Neuronal stem cell (in vitro differentiated cells): ENCODE results near the gene ADCK1.

Experiments used
- DNase-seq: peaks from one replicate; pipeline ENCODE4 v3.0.0-alpha.2; 2013; ENCODE audit warnings: low spot score
- H2AFZ ChIP-seq: one replicate; pipeline ENCODE4 v1.6.1; 2013; ENCODE audit warnings: mild to moderate bottlenecking, low read length, inconsistent platforms
- H2AK5ac ChIP-seq: 2 replicates; pipeline ENCODE4 v1.6.1; 2013; ENCODE audit warnings: low read depth, mild to moderate bottlenecking, inconsistent platforms, low read length, moderate library complexity, mixed read lengths
- H2BK120ac ChIP-seq: 2 replicates; pipeline ENCODE4 v1.6.1; 2013; ENCODE audit warnings: low read depth, mild to moderate bottlenecking, inconsistent platforms, low read length, moderate library complexity, mixed read lengths
- H2BK12ac ChIP-seq: one replicate; pipeline ENCODE4 v1.6.1; 2013; ENCODE audit warnings: low read length, inconsistent platforms
- H2BK15ac ChIP-seq: 2 replicates; pipeline ENCODE4 v1.6.1; 2013; ENCODE audit warnings: mild to moderate bottlenecking, low read length, inconsistent platforms, mixed read lengths
- H2BK5ac ChIP-seq: one replicate; pipeline ENCODE4 v1.6.1; 2013; ENCODE audit warnings: inconsistent platforms, mild to moderate bottlenecking, low read length, moderate library complexity
- H3K14ac ChIP-seq: one replicate; pipeline ENCODE4 v1.6.1; 2013; ENCODE audit warnings: low read length, inconsistent platforms
- H3K18ac ChIP-seq: 2 replicates; pipeline ENCODE4 v1.6.1; 2013; ENCODE audit warnings: low read length, inconsistent platforms
- H3K23ac ChIP-seq: 2 replicates; pipeline ENCODE4 v1.6.1; 2013; ENCODE audit warnings: low read depth, mild to moderate bottlenecking, mixed read lengths, low read length, inconsistent platforms; ENCODE audit not compliant: poor library complexity
- H3K27ac ChIP-seq: replicated peaks from 3 replicates; pipeline ENCODE4 v1.5.1; 2013; ENCODE audit warnings: low read length, inconsistent platforms
- H3K27me3 ChIP-seq, 3 experiments: 2 replicates each; pipeline ENCODE4 v1.6.1; 2013; ENCODE audit warnings: low read length in 3 of 3, mild to moderate bottlenecking in 2 of 3, inconsistent platforms in 1 of 3, low read depth in 1 of 3, mixed read lengths in 1 of 3, moderate library complexity in 1 of 3; ENCODE audit not compliant: control insufficient read depth in 3 of 3, insufficient read depth in 3 of 3
- H3K36me3 ChIP-seq, 2 donors: replicated peaks in 1 of 2; 2 replicates each; pipeline ENCODE4 v1.6.1; 2013; ENCODE audit warnings: low read length in 2 of 2; ENCODE audit not compliant: control insufficient read depth in 2 of 2, insufficient read depth in 2 of 2
- H3K4ac ChIP-seq: 2 replicates; pipeline ENCODE4 v1.6.1; 2013; ENCODE audit warnings: inconsistent platforms, mild to moderate bottlenecking, low read length, moderate library complexity
- H3K4me1 ChIP-seq, 2 donors: 1 replicate in 1 of 2; 2 replicates in 1 of 2; pipeline ENCODE4 v1.6.1; 2013; ENCODE audit warnings: low read length in 2 of 2, low read depth in 1 of 2; ENCODE audit not compliant: control insufficient read depth in 2 of 2, insufficient read depth in 1 of 2
- H3K4me2 ChIP-seq: one replicate; pipeline ENCODE4 v1.6.1; 2013; ENCODE audit warnings: mild to moderate bottlenecking, low read length, inconsistent platforms; ENCODE audit not compliant: insufficient read depth, poor library complexity, severe bottlenecking
- H3K4me3 ChIP-seq, 2 donors: 2 replicates each; pipeline ENCODE4 v1.5.1; 2013; ENCODE audit warnings: low read length in 2 of 2, mild to moderate bottlenecking in 2 of 2, inconsistent platforms in 1 of 2, moderate library complexity in 1 of 2
- H3K79me1 ChIP-seq: one replicate; pipeline ENCODE4 v1.6.1; 2013; ENCODE audit warnings: low read depth, mild to moderate bottlenecking, inconsistent platforms, low read length, moderate library complexity
- H3K9ac ChIP-seq: one replicate; pipeline ENCODE4 v1.6.1; 2013; ENCODE audit warnings: mild to moderate bottlenecking, low read depth, low read length, inconsistent platforms; ENCODE audit not compliant: poor library complexity
- H3K9me3 ChIP-seq, 2 donors: replicated peaks in 1 of 2; 2 replicates each; pipeline versions ENCODE3 to v1.6.1; 2013; ENCODE audit warnings: low read length in 2 of 2, mild to moderate bottlenecking in 2 of 2, inconsistent platforms in 1 of 2, low read depth in 1 of 2, mixed read lengths in 1 of 2, moderate library complexity in 1 of 2; ENCODE audit not compliant: control insufficient read depth in 2 of 2, insufficient read depth in 1 of 2
- H4K8ac ChIP-seq: one replicate; pipeline ENCODE4 v1.6.1; 2013; ENCODE audit warnings: low read depth, mild to moderate bottlenecking, inconsistent platforms, low read length, moderate library complexity
- H4K91ac ChIP-seq: one replicate; pipeline ENCODE4 v1.6.1; 2013; ENCODE audit warnings: low read length, low read depth, mild to moderate bottlenecking, inconsistent platforms; ENCODE audit not compliant: poor library complexity
- WGBS, 2 donors: extraction: QIAGEN DNeasy Blood & Tissue Kit; methylation state at CpG; one replicate each; pipeline ENCODE4 v1.1.7; 2013; ENCODE audit warnings: missing lambda C conversion rate in 2 of 2, mixed read lengths in 1 of 2; ENCODE audit not compliant: insufficient read length in 2 of 2, insufficient replicate concordance in 1 of 2; ENCODE audit errors: extremely low coverage in 2 of 2; 5-methylcytosine and 5-hydroxymethylcytosine counted together

ADCK1 gene

GRCh38 chr14:77843195-77843594 is 43.3 kb downstream of the ADCK1 start:
- Histone ChIP-seq H3K4ac (no peak overlapping the region), H3K79me1 (no peaks in the 10 kb centered on the region), H3K4me2 (no peak overlapping the region), H2BK12ac (no peak overlapping the region), H4K91ac (no peak overlapping the region), H2BK120ac (no peak overlapping the region), H4K8ac (no peak overlapping the region), H3K18ac (no peak overlapping the region), H2BK15ac (no peak overlapping the region), H3K4me3 (no peak overlapping the region), H3K9me3 (no peaks in the 10 kb centered on the region), H2BK5ac (no peak overlapping the region), H3K36me3 (no peaks in the 10 kb centered on the region), H2AK5ac (no peak overlapping the region), H2AFZ (no peak overlapping the region), H3K9ac (no peak overlapping the region), H3K27me3 (no peaks in the 10 kb centered on the region), H3K14ac (no peak overlapping the region), H3K23ac (no peak overlapping the region), H3K4me1 (peaks cover 3 to 7% of the 10 kb centered on the region in 2 donors), H3K27ac (no peak overlapping the region)
- DNase-seq = no peak
- WGBS, 2 donors = no CpG with 5 or more reads among the region's 3 CpGs

- no peaks in the 10 kb centered on the region for H3K27me3 ChIP-seq
- H3K23ac ChIP-seq = no peak overlapping the region
- H3K4me3 ChIP-seq = no peak overlapping the region
- no peak overlapping the region for H3K27ac ChIP-seq
- no peak overlapping the region for H3K14ac ChIP-seq
- WGBS, 2 donors = no CpG with 5 or more reads among the region's 1 CpG
- H3K9me3 ChIP-seq = no peaks in the 10 kb centered on the region
- peaks cover 3 to 7% of the 10 kb centered on the region in 2 donors for H3K4me1 ChIP-seq
- H2AFZ ChIP-seq = no peak overlapping the region
- H3K4ac ChIP-seq = no peak overlapping the region
- no peak overlapping the region for H2BK15ac ChIP-seq
- no peaks in the 10 kb centered on the region for H3K79me1 ChIP-seq
- no peak overlapping the region for H4K8ac ChIP-seq
- H3K36me3 ChIP-seq = no peaks in the 10 kb centered on the region
- H2BK120ac ChIP-seq = no peak overlapping the region
- no peak overlapping the region for H3K9ac ChIP-seq
- DNase-seq = no peak
- no peak overlapping the region for H2BK12ac ChIP-seq
- no peak overlapping the region for H3K4me2 ChIP-seq
- H2AK5ac ChIP-seq = no peak overlapping the region
- H3K18ac ChIP-seq = no peak overlapping the region
- H4K91ac ChIP-seq = no peak overlapping the region
- H2BK5ac ChIP-seq = no peak overlapping the region
These were observed 43.7 kb downstream of the ADCK1 start for GRCh38 chr14:77843651-77844050.

- H2AFZ ChIP-seq = no peak overlapping the region
- H2AK5ac ChIP-seq = no peak overlapping the region
- H3K18ac ChIP-seq = no peak overlapping the region
- no peak overlapping the region for H3K4ac ChIP-seq
- H4K91ac ChIP-seq = no peak overlapping the region
- no peak overlapping the region for H4K8ac ChIP-seq
- no peaks in the 10 kb centered on the region for H3K79me1 ChIP-seq
- no peak overlapping the region for H2BK12ac ChIP-seq
- no peak overlapping the region for H2BK5ac ChIP-seq
- DNase-seq = no peak
- H3K36me3 ChIP-seq = no peaks in the 10 kb centered on the region
- H2BK15ac ChIP-seq = no peak overlapping the region
- no peak overlapping the region for H3K4me3 ChIP-seq
- WGBS, 2 donors = no CpG with 5 or more reads among the region's 4 CpGs
- H3K9ac ChIP-seq = no peak overlapping the region
- no peak overlapping the region for H3K14ac ChIP-seq
- no peaks in the 10 kb centered on the region for H3K4me1 ChIP-seq
- H2BK120ac ChIP-seq = no peak overlapping the region
- no peak overlapping the region for H3K27ac ChIP-seq
- H3K4me2 ChIP-seq = no peak overlapping the region
- no peak overlapping the region for H3K23ac ChIP-seq
- H3K27me3 ChIP-seq = no peaks in the 10 kb centered on the region
- no peaks in the 10 kb centered on the region for H3K9me3 ChIP-seq
These were observed 44.9 kb downstream of the ADCK1 start for GRCh38 chr14:77844802-77845201.

GRCh38 chr14:77848031-77848430 is 48.1 kb downstream of the ADCK1 start:
- H3K9ac ChIP-seq = no peak overlapping the region
- H3K27me3 ChIP-seq = no peaks in the 10 kb centered on the region
- no peak overlapping the region for H3K27ac ChIP-seq
- no peaks in the 10 kb centered on the region for H3K4me1 ChIP-seq
- H2BK120ac ChIP-seq = no peak overlapping the region
- no peak overlapping the region for H4K91ac ChIP-seq
- no peak overlapping the region for H3K14ac ChIP-seq
- no peak overlapping the region for H2BK12ac ChIP-seq
- H3K4me2 ChIP-seq = no peak overlapping the region
- H3K79me1 ChIP-seq = no peaks in the 10 kb centered on the region
- H2BK15ac ChIP-seq = no peak overlapping the region
- H3K9me3 ChIP-seq = no peaks in the 10 kb centered on the region
- H3K18ac ChIP-seq = no peak overlapping the region
- H3K36me3 ChIP-seq = no peaks in the 10 kb centered on the region
- H3K23ac ChIP-seq = no peak overlapping the region
- H3K4me3 ChIP-seq = no peak overlapping the region
- H2AK5ac ChIP-seq = no peak overlapping the region
- H4K8ac ChIP-seq = no peak overlapping the region
- H2BK5ac ChIP-seq = no peak overlapping the region
- no peak for DNase-seq
- H3K4ac ChIP-seq = no peak overlapping the region
- WGBS, 2 donors = no CpG with 5 or more reads among the region's 3 CpGs
- H2AFZ ChIP-seq = no peak overlapping the region
